HG02588 (cell line): ENCODE results near the gene YIPF4.
"Not testable (repeated sequence)": the region's sequence is repeated elsewhere in the genome, so short reads cannot be mapped to it uniquely, and the experiment has no call there.

Source experiments
- ATAC-seq: cut with Tn5 transposase; IDR thresholded peaks from one replicate; pipeline ENCODE4 v1.9.1; 2021; ENCODE audit warnings: mild to moderate bottlenecking, moderate library complexity; ENCODE audit not compliant: unreplicated experiment

YIPF4 gene

DNA sequence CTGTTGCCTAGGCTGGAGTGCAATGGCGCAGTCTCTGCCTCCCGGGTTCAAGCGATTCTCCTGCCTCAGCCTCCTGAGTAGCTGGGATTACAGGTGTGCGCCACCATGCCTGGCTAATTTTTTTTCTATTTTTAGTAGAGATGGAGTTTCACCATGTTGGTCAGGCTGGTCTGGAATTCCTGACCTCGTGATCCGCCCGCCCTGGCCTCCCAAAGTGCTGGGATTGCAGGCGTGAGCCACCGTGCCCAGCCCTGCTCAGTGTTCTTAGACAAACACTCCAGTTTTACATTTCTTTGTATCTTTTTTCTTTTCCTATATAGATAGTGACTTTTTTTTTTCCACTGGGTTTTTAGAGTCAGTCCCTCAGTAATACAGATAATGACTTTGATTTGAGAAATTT lies 86.6 kb downstream of the YIPF4 start:
- ATAC-seq = not testable (repeated sequence)

DNA sequence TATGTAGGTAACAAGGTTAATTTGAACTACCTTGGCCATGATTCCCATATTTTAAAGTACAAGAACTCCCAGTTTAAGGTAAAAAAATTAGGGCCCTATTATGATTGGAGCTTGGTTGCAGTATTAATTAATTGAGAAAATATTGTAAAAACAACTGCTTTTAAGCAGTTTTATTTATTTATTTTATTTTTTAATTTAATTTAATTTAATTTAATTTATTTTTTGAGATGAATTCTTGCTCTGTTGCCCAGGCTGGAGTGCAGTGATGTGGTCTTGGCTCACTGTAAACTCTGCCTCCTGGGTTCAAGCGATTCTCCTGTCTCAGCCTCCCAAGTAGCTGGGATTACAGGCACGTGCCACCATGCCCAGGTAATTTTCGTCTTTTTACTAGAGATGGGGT lies 88.0 kb downstream of the YIPF4 start:
- not testable (repeated sequence) for ATAC-seq
